ENCODE data around the gene BARX1.

The BARX1 gene

DNA sequence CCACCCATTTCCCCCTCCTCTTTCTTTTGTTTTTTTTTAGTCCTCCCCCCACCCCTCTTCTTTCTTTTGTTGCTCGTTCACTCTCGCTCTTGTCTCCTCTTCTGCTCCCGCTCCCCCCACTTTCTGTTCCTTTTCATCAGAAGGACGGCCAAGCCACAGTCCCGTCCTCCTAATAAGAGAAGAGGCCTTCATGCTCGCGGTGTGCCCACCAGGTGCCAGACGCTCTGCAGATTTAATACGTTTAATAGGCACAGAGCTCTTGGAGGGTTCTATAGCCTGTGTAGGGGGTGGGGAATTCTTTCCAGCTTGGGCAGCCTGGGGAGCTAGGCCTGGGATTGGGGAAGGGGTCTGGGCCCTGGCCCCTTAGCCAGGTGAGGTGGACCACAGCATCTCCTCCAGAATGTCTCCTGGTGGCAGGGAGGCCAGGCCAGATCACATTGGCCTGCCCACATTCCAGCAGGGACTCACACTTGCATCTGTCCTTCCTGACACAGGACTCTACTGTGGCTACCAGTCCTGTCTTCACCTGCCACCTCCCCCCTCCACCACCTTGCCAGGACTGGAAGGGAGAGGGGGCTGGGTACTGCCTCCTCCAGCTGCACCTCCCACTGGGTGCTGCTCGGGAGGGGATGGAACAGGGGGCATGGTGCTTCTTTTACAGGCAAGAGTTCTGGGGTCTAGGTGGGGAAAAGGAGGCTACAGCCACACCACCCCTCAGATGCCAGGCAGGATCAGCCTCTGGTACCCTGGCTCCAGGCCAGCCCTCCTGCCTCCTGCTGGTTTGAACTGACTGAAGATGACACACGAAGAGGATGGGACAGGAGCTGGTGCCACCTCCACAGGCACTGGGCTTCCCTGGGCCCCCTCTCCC is 6.1 kb upstream of the BARX1 start:
- TF ChIP-seq POLR2A (IDR thresholded peaks at IDR 0.05; ENCODE audit: low read depth, low read length) = no peak
- no peak for FAIRE-seq
- no peak for DNase-seq (ENCODE audit: insufficient read length, low spot score)

DNA sequence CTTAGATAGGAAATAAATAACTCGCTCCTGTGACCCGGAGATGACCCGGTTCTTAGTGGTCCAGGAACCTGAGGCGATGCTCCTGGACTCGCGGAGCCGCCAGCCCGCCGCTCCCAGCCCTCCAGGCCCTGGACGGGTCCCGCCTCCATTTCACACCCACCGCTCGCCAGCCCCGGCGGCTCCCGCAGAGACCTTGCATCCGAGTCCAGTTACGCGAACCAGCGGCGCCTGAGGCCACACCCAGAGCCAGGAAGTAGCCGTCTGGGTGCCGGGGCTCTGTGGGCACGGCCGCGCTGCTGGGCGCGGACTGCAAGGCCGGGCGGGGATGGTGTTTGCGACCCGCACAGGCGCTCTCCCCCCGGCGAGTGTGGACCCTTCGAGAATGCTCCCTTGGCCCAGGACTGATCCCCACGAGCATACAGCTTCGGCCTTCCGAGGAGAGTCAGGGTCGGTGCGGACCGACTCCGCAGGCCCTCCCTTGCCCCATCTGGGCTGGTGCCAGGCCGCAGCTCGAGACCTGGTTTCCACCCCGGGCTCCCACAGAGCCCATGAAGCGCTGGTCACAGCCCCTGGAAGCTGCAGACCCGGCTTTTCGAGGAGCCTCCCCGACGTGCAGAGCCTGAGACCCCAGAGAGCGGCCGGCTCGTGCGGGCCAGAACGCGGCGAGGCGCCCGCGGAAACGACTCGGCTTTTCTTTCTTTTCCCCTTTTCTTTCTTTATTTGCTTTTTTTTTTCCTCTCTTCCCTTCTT is 5.2 kb upstream of the BARX1 start:
- no peak for TF ChIP-seq POLR2A (IDR thresholded peaks at IDR 0.05; ENCODE audit: low read depth, low read length)
- FAIRE-seq (no peak), DNase-seq (ENCODE audit: insufficient read length, low spot score) (no peak)

DNA sequence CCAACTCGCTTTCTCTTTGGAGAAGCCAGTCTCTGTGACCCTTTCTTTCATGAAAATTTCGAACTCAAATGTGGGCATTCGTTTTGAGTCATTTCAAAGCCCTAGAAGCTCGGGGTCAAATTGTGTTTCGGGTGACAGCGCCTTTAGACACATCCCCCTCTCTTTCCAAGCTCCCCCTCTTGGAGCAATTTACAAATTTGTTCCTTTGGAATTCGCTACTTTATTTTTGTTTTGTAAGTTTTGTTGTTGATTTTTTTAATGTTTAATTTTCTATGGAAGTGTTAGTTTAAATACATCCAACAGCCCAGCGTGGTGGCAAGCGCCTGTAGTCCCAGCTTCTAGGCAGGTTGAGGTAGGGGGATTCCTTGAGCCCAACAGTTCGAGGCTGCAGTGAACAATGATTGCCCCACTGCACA is 4.6 kb upstream of the BARX1 start:
- FAIRE-seq (no peak), DNase-seq (ENCODE audit: insufficient read length, low spot score) (no peak)
- no peak for TF ChIP-seq POLR2A (IDR thresholded peaks at IDR 0.05; ENCODE audit: low read depth, low read length)

DNA sequence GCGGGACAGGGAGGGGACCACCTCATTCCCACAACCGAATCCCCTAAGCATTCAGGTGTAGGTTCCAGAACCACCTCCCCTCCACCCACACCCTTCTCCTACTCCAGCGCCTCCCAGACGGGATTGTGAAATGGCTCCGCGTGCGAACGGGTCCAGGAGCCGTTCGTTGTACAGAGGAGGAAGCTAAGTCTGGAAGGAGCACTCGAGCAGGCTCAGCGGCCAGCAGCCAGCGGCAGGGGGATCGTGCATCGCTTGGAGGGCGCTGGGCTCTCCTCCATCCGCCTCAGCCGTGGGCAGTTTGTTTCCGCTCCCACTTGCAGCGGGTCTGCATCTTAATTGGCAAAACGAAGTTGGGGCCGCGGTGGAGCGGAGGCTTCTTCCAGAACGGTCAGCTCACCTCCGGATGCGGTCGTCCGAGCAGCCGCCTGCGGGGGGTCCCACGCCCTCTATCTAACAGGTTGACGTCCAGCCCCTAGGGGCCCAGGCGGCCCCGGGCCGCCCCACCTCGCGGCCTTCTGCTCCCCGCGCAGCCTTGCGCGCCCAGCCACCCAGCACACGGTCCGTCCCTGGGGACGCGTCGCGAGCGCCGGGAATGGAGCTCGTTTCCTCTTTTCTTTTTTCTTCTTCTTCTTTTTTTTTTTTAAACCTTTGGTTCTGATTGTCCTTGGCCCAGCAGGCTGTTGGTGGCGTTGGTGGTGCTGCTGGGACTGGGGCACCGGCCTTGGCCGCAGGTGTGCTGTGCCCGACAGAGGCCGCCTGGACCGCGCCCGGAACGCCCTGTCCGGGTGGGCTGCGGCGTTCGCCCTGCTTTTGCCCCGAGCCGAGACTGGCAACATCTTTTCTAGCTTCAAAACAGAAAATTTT is 3.9 kb upstream of the BARX1 start:
- no peak for DNase-seq (ENCODE audit: insufficient read length, low spot score)
- TF ChIP-seq POLR2A (IDR thresholded peaks at IDR 0.05; ENCODE audit: low read depth, low read length) = no peak
- no peak for FAIRE-seq

DNA sequence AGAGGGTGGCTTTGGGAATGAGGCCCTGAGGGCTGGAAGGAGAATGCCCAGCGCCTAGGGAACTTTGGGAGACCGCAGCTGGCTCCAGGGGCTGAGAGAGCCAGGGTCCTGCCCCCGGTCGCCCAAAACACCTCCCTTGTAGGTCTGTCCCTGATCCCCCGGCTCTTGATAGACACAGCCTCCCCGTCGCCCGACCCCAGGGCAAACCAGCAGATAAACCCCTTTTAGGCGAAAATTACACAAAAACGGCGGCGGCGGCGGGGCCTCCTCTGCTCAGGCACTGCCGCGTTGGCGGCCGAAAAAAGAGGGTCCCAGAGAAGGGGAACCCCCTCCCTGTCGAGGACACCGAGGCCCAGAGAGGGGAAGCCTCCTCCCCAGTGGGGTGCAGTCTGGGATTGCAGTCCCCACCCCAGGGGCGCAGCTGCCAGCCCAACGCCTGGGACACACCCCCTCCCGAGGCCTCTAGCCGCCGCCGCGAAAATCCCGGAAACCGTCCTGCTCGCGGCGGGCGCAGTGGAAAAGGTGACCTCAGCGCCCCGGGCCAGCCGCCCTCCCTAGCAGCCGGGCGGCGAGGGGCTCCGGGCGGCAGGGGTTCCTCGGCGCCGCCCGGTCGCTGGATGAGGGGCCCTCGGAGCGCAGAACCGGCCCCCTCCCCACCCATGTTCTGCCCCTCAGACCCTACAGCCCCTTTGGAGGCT is 3.1 kb upstream of the BARX1 start:
- FAIRE-seq (no peak), DNase-seq (ENCODE audit: insufficient read length, low spot score) (no peak)
- TF ChIP-seq POLR2A (IDR thresholded peaks at IDR 0.05; ENCODE audit: low read depth, low read length) = no peak

DNA sequence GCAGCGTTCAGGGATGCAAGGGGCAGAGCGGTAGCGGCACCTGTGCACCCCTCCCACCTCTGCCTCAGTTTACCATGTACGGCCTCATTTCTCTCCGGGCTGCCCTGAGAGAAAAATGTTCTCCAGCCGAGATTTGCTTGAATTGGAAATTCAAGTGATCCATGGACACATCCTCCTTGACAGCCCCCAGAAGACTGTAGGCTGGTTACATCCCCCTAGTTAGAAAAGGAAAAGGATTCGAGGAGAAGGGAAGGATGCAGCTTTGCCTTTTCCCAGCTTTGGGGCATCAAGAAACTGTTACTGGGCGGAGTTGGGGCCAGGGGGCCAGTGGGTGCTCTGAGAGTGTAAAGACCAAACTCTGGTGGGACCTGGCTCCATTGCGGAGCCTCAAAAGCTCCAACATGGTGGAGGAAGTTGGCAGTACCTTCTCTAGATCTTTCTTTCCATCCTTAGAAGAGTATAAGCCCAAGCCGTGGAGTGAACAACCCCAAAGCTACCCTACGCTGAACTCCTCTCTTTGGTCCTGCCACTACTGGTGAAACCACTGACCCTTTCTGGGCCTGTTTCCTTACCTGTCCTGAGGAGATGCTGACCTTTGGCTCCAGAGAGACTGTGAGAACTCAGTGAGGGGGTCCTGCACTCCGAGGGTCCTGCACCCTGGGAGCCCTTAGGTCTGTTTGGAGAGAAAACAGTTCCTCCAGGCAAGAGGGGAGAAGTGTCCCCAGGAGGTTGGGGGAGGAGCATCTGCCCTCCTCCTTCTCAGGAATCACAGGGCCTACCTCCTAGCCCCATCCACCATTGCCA is 1.0 kb upstream of the BARX1 start:
- no peak for TF ChIP-seq POLR2A (IDR thresholded peaks at IDR 0.05; ENCODE audit: low read depth, low read length)
- DNase-seq (ENCODE audit: insufficient read length, low spot score) = no peak
- FAIRE-seq = no peak

DNA sequence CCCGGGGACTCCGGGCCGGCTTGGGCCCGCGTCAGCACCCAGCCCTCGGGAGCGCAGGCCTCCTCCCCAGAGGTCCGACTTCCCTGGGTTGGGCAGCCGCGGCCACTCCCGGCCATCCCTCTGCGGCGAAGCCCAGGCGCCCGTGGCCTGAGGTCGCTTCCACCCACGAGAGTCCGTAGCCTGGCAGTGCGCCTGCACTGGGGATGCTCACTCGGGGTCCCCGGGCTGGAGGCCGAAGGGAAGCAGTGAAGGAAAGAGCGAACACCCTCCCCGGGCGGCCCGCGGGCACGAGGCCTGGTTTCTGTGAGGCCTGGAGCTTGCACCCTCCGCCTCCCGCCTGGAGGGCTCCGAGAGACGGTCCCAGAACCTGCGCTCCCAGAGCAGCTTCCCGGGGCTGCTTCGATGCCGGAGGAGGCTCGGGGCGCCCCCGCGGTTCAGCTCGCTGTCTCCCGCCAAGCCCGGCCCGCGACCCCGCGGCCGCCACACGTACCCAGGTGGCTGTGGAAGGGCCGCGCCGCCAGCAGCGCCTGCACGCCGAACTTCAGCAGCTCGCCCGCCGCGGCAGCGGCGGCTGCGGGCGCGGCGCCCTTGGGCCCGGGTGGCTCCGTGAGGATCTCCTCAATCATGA is 607 bp downstream of the BARX1 start:
- DNase-seq (ENCODE audit: insufficient read length, low spot score) = no peak
- TF ChIP-seq POLR2A (IDR thresholded peaks at IDR 0.05; ENCODE audit: low read depth, low read length) = no peak

DNA sequence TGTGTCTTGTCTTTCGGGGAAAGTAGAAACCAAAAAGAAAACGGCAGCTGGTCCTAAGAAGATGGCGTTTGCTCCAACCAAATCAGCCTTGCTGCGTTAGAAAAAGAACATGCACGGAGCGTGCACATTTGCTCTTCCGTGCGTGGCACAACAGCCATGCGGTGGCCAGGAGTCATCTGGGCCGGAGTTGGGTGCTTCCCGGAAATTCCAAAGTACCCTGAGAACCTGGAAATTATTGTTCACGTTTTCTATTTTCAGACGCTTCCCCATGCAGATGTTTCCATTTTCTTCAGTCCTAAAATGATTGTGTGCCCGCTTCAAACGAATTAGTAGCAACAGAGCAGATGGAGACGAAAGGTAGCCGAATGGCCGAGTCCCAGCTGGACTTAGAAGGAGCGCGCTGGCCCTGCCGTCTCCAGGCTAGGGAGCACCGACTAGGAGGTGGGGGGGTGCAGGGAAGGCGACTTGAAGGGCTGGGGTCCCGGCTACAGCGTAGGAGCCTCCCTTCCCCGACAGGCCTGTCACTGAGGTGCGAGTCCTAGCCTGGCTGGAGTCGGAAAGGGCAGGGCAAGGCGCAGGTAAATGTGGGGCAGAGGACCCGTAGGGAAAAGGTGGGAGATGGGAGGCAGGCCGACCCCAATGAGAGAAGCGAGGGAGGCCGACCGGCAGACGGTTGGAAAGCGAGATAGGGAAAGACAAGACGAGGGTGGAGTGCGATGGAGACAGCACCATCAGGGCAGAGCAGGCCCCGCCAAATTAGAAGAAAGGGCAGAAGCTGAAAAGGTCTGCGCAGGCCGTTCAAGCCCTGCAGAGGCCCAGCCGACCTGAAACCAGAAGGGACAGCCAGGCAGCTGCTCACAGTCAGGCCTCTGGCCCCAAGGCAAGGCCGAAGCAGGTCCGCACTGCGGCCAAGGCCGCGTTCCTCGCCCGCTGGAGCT is 1.4 kb downstream of the BARX1 start:
- DNase-seq (ENCODE audit: insufficient read length, low spot score) (no peak), FAIRE-seq (no peak)
- TF ChIP-seq POLR2A (IDR thresholded peaks at IDR 0.05; ENCODE audit: low read depth, low read length) = no peak

More for the DNA sequence above, 607 bp downstream of the BARX1 start:
- no peak for FAIRE-seq

DNA sequence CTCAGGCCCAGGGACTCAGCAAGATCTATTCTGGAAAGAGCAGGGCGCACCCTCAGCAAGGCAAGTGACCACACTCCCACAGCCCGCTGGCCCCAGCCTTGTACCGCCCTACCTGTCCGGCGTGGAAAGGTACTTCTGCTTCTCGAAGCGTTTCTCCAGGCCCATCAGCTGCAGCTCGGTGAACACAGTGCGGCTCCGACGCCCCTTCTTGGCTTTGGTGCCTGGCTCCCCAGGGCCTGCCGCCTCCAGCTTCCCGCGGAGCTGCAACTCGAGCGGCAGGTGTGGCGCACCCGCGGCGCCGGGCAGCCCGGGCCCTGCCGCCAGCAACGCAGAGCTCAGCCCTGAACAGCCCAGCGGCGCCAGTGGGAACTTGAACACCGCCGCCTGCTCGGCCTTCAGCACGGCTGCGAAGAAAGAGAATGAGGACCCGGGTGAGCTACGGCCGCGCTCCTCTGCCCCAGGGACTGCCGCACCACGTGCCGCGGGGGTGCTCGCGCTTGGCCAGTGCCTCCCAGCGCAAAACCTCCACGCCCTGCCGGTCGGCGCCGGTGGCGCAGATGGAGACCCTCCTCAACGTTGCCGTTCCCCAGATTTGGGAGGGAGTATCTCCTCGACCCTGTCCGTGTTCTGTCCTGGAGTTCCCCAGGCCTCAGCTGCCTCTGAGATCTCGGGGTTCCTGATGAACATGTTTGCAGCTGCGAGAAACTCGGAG is 2.2 kb downstream of the BARX1 start:
- no peak for TF ChIP-seq POLR2A (IDR thresholded peaks at IDR 0.05; ENCODE audit: low read depth, low read length)
- no peak for DNase-seq (ENCODE audit: insufficient read length, low spot score)
- FAIRE-seq = no peak

DNA sequence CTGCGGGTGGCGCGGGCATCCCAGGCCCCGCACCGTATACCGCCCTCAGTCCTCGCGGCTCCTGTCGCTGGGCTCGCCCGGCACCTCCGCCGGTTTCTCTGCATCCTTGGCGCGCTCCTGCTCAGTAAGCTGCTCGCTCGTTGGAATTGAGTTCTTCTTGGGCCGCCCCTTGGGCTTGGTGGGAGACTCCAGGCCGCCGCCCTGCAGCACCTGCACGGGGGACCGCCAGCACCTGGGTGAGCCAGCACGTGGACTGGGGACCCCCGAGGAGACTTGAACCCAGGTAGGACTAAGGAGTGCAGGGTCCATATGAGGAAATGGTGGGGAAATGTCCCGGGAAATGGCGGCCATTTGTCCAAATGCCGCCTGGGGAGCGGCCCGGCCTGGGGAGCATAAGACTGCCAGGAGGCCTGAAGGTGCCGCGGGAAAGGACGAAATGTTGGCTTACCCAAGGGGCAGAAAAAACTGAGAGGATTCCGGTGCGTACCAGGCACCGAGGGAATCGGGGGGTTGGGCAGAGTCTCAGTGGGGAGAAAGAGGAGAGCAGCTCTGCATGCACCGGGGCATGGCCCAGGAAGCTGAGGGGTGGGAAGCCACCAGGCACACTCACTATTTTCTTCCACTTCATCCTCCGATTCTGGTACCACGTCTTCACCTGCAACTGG is 2.9 kb downstream of the BARX1 start:
- no peak for FAIRE-seq
- no peak for DNase-seq (ENCODE audit: insufficient read length, low spot score)
- TF ChIP-seq POLR2A (IDR thresholded peaks at IDR 0.05; ENCODE audit: low read depth, low read length) = no peak

Data from H54 (cell line).